ENCODE results near the gene PTPA. TPM values are rescaled to one million over a fixed set of nuclear protein-coding genes. Genes with fewer than 3 reads are reported as not detected.

Gene PTPA
- total and polyA plus RNA-seq, 2 of the 4 experiments (the other 2 are of a cell fraction) = 124 to 149 TPM

DNA sequence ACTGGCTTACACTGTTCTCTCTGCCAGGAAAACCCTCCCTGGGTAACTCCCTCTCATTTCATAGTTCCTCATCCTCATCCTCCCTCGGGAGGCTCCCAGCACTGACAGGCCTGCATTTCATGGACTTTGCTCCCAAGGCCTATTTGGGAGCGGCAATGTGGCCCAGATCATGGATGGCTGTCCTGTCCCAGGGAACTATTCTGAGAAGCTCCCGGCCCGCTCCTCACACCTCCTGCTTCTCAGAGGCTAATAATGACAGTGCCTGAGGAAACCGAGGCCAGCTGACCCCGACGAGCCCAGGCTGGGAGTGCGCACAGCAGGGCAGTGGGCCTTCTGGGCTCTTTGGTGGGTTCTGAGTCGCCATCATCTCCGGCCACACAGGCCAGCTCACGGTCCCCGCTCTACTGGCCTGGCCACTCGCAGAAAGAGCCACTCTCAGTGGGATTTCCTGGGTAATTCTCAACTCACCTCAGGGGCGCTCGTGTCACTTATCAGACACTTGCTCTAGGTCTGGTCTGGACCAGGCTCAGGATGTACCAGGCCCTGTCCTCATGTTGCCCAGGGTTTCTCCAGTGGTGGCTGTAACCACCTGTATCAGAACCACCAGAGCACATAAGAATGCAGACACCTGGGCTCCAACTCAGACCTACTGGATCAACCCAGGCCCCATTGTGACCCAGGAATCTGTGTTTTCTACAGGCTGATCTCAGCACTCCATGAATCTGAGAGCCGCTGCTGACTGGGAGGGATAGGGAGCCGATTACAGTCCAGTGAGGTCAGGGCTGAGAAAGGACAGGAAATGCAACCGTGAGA, 32.3 kb upstream of the PTPA start:
- Histone ChIP-seq H3K4me2 (ENCODE audit: low read depth, low read length) (no peak overlapping the region), H4K8ac (ENCODE audit: low read depth in 2 of 2, low read length in 2 of 2) (no peak overlapping the region), H3K9ac (ENCODE audit: low read depth, low read length) (no peak overlapping the region), H4K91ac (ENCODE audit: insufficient read depth, low read depth, low read length) (no peak overlapping the region), H3K27me3 (ENCODE audit: control insufficient read depth, insufficient read depth, low read length) (no peaks in the 10 kb centered on the region), H3K79me1 (ENCODE audit: low read depth in 1 of 2, low read length in 2 of 2) (peaks cover 23 to 35% of the 10 kb centered on the region in 2 experiments), H3K4me1 (ENCODE audit: control insufficient read depth, insufficient read depth, low read length) (peaks cover 7% of the 10 kb centered on the region; the same call in 1 of the 2 replicates), H3K4me3 (ENCODE audit: insufficient read depth, low read depth, low read length) (no peak overlapping the region), H2BK5ac (ENCODE audit: low read depth, low read length, poor library complexity, severe bottlenecking) (no peak overlapping the region), H4K5ac (ENCODE audit: low read depth, low read length) (no peak overlapping the region), H3K56ac (ENCODE audit: extremely low read depth, insufficient read depth, low read length) (no peak overlapping the region), H2AK9ac (replicated peaks; ENCODE audit: low read depth, low read length, poor library complexity) (no peak overlapping the region), H2BK120ac (ENCODE audit: low read depth, low read length) (no peak overlapping the region), H2BK20ac (ENCODE audit: low read depth, low read length) (no peak overlapping the region), H3K4ac (ENCODE audit: low read depth, low read length) (no peak overlapping the region), H3K36me3 (ENCODE audit: control insufficient read depth, insufficient read depth, low read length) (no peaks in the 10 kb centered on the region), H3K9me1 (ENCODE audit: insufficient read depth, low read length) (peaks cover 6% of the 10 kb centered on the region; the same call in 1 of the 2 replicates), H3K14ac (replicated peaks; ENCODE audit: low read depth, low read length) (no peak overlapping the region), H4K20me1 (ENCODE audit: insufficient read depth, low read length) (no peaks in the 10 kb centered on the region), H2BK15ac (ENCODE audit: low read depth, low read length) (no peak overlapping the region), H3K23ac (ENCODE audit: low read depth, low read length) (no peak overlapping the region), H3K9me3 (ENCODE audit: control insufficient read depth, insufficient read depth, low read length) (no peaks in the 10 kb centered on the region), H3K18ac (ENCODE audit: low read depth, low read length) (no peak overlapping the region), H2AK5ac (ENCODE audit: low read depth, low read length) (no peak overlapping the region), H2AFZ (replicated peaks; ENCODE audit: low read length, poor library complexity) (no peak overlapping the region), H3K27ac (ENCODE audit: insufficient read depth, low read length) (no peak overlapping the region)
- no TSS peak for BruUV-seq (replicated peaks)
- 86% methylated on average over 13 of the region's 18 CpGs; no CpG with 5 or more reads in 1 of the 2 experiments for WGBS, 2 experiments (ENCODE audit: extremely low coverage in 2 of 2, insufficient read length in 1 of 2)
- intact Hi-C loops (cut with micrococcal nuclease) (no loop called here), in situ Hi-C loops (cut with MboI; ENCODE audit: low sequenced_read_pairs) (no loop called here), dilution Hi-C loops (cut with HindIII; ENCODE audit: low sequenced_read_pairs, unreplicated experiment) (no loop called here)
- no peak for ATAC-seq (ENCODE audit: low read depth)
- CTCF ChIA-PET = no interaction called here
- DNase-seq = no peak
- POLR2A ChIA-PET (ENCODE audit: unreplicated experiment) = no interaction called here
- TF ChIP-seq POLR2A (IDR thresholded peaks at IDR 0.05; ENCODE audit: low read depth, low read length) (no peak), BHLHE40 (IDR thresholded peaks at IDR 0.05; ENCODE audit: low read depth, low read length) (no peak), NFE2L2 (IDR thresholded peaks at IDR 0.05; ENCODE audit: low read depth, low read length) (no peak), MXI1 (IDR thresholded peaks at IDR 0.05; ENCODE audit: borderline replicate concordance, low read depth, low read length) (no peak), SMC3 (IDR thresholded peaks at IDR 0.05; ENCODE audit: low read depth, low read length) (no peak), FOS (IDR thresholded peaks at IDR 0.05; ENCODE audit: low read depth, low read length) (no peak), CHD1 (IDR thresholded peaks at IDR 0.05; ENCODE audit: low read depth, low read length) (no peak), CEBPB (IDR thresholded peaks at IDR 0.05; ENCODE audit: low read depth, low read length) (no peak), RCOR1 (IDR thresholded peaks at IDR 0.05; ENCODE audit: insufficient replicate concordance, low read length) (no peak), MAFK (IDR thresholded peaks at IDR 0.05; ENCODE audit: low read depth, low read length) (no peak), RAD21 (IDR thresholded peaks at IDR 0.05; ENCODE audit: low read length) (no peak), MAZ (IDR thresholded peaks at IDR 0.05; ENCODE audit: borderline replicate concordance, low read depth, low read length) (no peak), RFX5 (IDR thresholded peaks at IDR 0.05; ENCODE audit: low read depth, low read length) (no peak)
- TF ChIP-seq, protein P1, sequence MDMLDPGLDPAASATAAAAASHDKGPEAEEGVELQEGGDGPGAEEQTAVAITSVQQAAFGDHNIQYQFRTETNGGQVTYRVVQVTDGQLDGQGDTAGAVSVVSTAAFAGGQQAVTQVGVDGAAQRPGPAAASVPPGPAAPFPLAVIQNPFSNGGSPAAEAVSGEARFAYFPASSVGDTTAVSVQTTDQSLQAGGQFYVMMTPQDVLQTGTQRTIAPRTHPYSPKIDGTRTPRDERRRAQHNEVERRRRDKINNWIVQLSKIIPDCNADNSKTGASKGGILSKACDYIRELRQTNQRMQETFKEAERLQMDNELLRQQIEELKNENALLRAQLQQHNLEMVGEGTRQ (IDR thresholded peaks at IDR 0.05; ENCODE audit: low read depth, low read length) = no peak
- TF ChIP-seq, protein P2, sequence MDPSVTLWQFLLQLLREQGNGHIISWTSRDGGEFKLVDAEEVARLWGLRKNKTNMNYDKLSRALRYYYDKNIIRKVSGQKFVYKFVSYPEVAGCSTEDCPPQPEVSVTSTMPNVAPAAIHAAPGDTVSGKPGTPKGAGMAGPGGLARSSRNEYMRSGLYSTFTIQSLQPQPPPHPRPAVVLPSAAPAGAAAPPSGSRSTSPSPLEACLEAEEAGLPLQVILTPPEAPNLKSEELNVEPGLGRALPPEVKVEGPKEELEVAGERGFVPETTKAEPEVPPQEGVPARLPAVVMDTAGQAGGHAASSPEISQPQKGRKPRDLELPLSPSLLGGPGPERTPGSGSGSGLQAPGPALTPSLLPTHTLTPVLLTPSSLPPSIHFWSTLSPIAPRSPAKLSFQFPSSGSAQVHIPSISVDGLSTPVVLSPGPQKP (IDR thresholded peaks at IDR 0.05; ENCODE audit: borderline replicate concordance, low read depth, low read length) = no peak

All from IMR-90 (cell line).